ENCODE measurements around the gene SHROOM2. TPM values are rescaled to one million over a fixed set of nuclear protein-coding genes. Genes with fewer than 3 reads are reported as not detected.

Gene SHROOM2
- total and polyA plus RNA-seq, 9 of the 15 experiments (the other 6 are each of a cell fraction or from before 2014, with no cell fraction given): not detected

GRCh38 chrX:9905721-9906120 lies 119.5 kb downstream of the SHROOM2 start (continued):
- TF ChIP-seq REST (IDR thresholded peaks at IDR 0.05; ENCODE audit: borderline replicate concordance) (no peak), REST (CRISPR knock-in tag; IDR thresholded peaks at IDR 0.05; ENCODE audit: low read depth) (no peak), MXI1 (IDR thresholded peaks at IDR 0.05; ENCODE audit: low read depth, low read length) (no peak), HIVEP1 (CRISPR knock-in tag; IDR thresholded peaks at IDR 0.05) (no peak), HNRNPLL (IDR thresholded peaks at IDR 0.05; ENCODE audit: low read depth, low read length, poor library complexity, severe bottlenecking) (no peak), ZNF639 (CRISPR knock-in tag; conservative IDR thresholded peaks at IDR 0.05 in 1 of 2, IDR thresholded peaks at IDR 0.05 in 1 of 2) (no peak), TRIM28 (IDR thresholded peaks at IDR 0.05) (no peak), YBX1 (IDR thresholded peaks at IDR 0.05) (no peak), ZNF134 (CRISPR knock-in tag; conservative IDR thresholded peaks at IDR 0.05) (no peak), GABPB1 (CRISPR knock-in tag; IDR thresholded peaks at IDR 0.05) (no peak), ATF7 (IDR thresholded peaks at IDR 0.05) (no peak), ZBTB9 (CRISPR knock-in tag; IDR thresholded peaks at IDR 0.05) (no peak), NFE2L1 (tag; IDR thresholded peaks at IDR 0.05; ENCODE audit: borderline replicate concordance, low read depth) (no peak)
